Epidermal melanocyte (primary cell): ENCODE data around the gene SLC28A1.
"Not testable (repeated sequence)": the region's sequence is repeated elsewhere in the genome, so short reads cannot be mapped to it uniquely, and the experiment has no call there.

ENCODE experiments used
- DNase-seq: peaks from one replicate; pipeline ENCODE4 v3.0.0; 2011; ENCODE audit warnings: low spot score; ENCODE audit not compliant: insufficient read length

Gene SLC28A1

GRCh38 chr15:84883916-84884781, at the start of gene SLC28A1:
TSS of gene SLC28A1 (plus strand) at chr15:84884662. CDS start at chr15:84887761, 3,099 bp downstream.
- DNase-seq = no peak

- no peak for DNase-seq
Measured at GRCh38 chr15:84834969-84835368, 49.5 kb upstream of the SLC28A1 start.

GRCh38 chr15:84835661-84836337, 48.7 kb upstream of the SLC28A1 start:
- no peak for DNase-seq

GRCh38 chr15:84836844-84837243, 47.6 kb upstream of the SLC28A1 start:
- DNase-seq = no peak

- DNase-seq = no peak
Measured at GRCh38 chr15:84839714-84840113, 44.7 kb upstream of the SLC28A1 start.

GRCh38 chr15:84840255-84840654, 44.2 kb upstream of the SLC28A1 start:
- no peak for DNase-seq

- no peak for DNase-seq
Measured at GRCh38 chr15:84840741-84841429, 43.6 kb upstream of the SLC28A1 start.

GRCh38 chr15:84842781-84843180, 41.7 kb upstream of the SLC28A1 start:
- DNase-seq = no peak

GRCh38 chr15:84844964-84845363, 39.5 kb upstream of the SLC28A1 start:
- DNase-seq = no peak

- DNase-seq = not testable (repeated sequence)
Measured at GRCh38 chr15:84845631-84846030, 38.8 kb upstream of the SLC28A1 start.

GRCh38 chr15:84846269-84846668, 38.2 kb upstream of the SLC28A1 start:
- DNase-seq = no peak

GRCh38 chr15:84847382-84847781, 37.1 kb upstream of the SLC28A1 start:
- DNase-seq = no peak

- DNase-seq = no peak
Measured at GRCh38 chr15:84852212-84852611, 32.2 kb upstream of the SLC28A1 start.

- no peak for DNase-seq
Measured at GRCh38 chr15:84855136-84855535, 29.3 kb upstream of the SLC28A1 start.

GRCh38 chr15:84855765-84856164, 28.7 kb upstream of the SLC28A1 start:
- no peak for DNase-seq

GRCh38 chr15:84856731-84857417, 27.6 kb upstream of the SLC28A1 start:
- DNase-seq = no peak

- no peak for DNase-seq
Measured at GRCh38 chr15:84857418-84858004, 27.0 kb upstream of the SLC28A1 start.

GRCh38 chr15:84858231-84858630, 26.2 kb upstream of the SLC28A1 start:
- no peak for DNase-seq

GRCh38 chr15:84859144-84859543, 25.3 kb upstream of the SLC28A1 start:
- no peak for DNase-seq

- DNase-seq = no peak
Measured at GRCh38 chr15:84859651-84860050, 24.8 kb upstream of the SLC28A1 start.

GRCh38 chr15:84861781-84862180, 22.7 kb upstream of the SLC28A1 start:
- no peak for DNase-seq
